ENCODE data around the gene ST3GAL3. TPM values are rescaled to one million over a fixed set of nuclear protein-coding genes. Genes with fewer than 3 reads are reported as not detected.

The ST3GAL3 gene
- total RNA-seq, 1 experiment from 2014 or later, result 26.0 TPM

GRCh38 chr1:43742026-43742425 is 34.7 kb downstream of the ST3GAL3 start:
- CTCF ChIA-PET, result interaction anchor here (0.5 kb wide), 1 partner anchor 162 kb away, joined by 3 read pairs; no protein-coding TSS in a partner anchor
- DNase-seq (ENCODE audit: low read depth, low spot score), result no peak
- Histone ChIP-seq H3K36me3 (ENCODE audit: control insufficient read depth, insufficient read depth, low read length) (0 out of 2 replicates have a peak, but pooled peaks cover 4% of the 10 kb centered on the region), H3K4me3 (ENCODE audit: low read depth in 2 of 2, low read length in 2 of 2) (no peak overlapping the region), H3K27me3 (ENCODE audit: control insufficient read depth, insufficient read depth, low read length) (no peaks in the 10 kb centered on the region), H3K9me3 (ENCODE audit: control insufficient read depth, insufficient read depth, low read depth, low read length) (no peaks in the 10 kb centered on the region), H3K27ac (ENCODE audit: low read length) (no peak overlapping the region), H3K4me1 (ENCODE audit: control insufficient read depth, insufficient read depth, low read length) (no peaks in the 10 kb centered on the region)
- TF ChIP-seq POLR2AphosphoS5 (IDR thresholded peaks at IDR 0.05; ENCODE audit: low read depth, low read length), result no peak
- no peak for TF ChIP-seq TCF7L2 (IDR thresholded peaks at IDR 0.05; ENCODE audit: low read depth, low read length)
- TF ChIP-seq SIN3A (IDR thresholded peaks at IDR 0.05; ENCODE audit: borderline replicate concordance, insufficient read depth, low read depth, low read length), result no peak
- no peak for TF ChIP-seq REST (IDR thresholded peaks at IDR 0.05; ENCODE audit: insufficient read depth in 1 of 2, low read depth in 2 of 2, low read length in 1 of 2)
- POLR2A ChIA-PET, result no interaction called here
- ATAC-seq, result no peak
- BruUV-seq (replicated peaks), result no TSS peak
- in situ Hi-C loops (cut with HindIII; ENCODE audit: low pct_unique_long_range_greater_than_20kb, low sequenced_read_pairs) (no loop called here), intact Hi-C loops (cut with micrococcal nuclease; ENCODE audit: unreplicated experiment) (no loop called here)

GRCh38 chr1:43743206-43743605 is 35.9 kb downstream of the ST3GAL3 start:
- TF ChIP-seq SIN3A (IDR thresholded peaks at IDR 0.05; ENCODE audit: borderline replicate concordance, insufficient read depth, low read depth, low read length), result no peak
- TF ChIP-seq REST (IDR thresholded peaks at IDR 0.05; ENCODE audit: insufficient read depth in 1 of 2, low read depth in 2 of 2, low read length in 1 of 2), result no peak
- no peak overlapping the region for H3K27ac ChIP-seq (ENCODE audit: low read length)
- no peaks in the 10 kb centered on the region for H3K4me1 ChIP-seq (ENCODE audit: control insufficient read depth, insufficient read depth, low read length)
- intact Hi-C loops (cut with micrococcal nuclease; ENCODE audit: unreplicated experiment) (no loop called here), in situ Hi-C loops (cut with HindIII; ENCODE audit: low pct_unique_long_range_greater_than_20kb, low sequenced_read_pairs) (no loop called here)
- CTCF ChIA-PET, result no interaction called here
- H3K27me3 ChIP-seq (ENCODE audit: control insufficient read depth, insufficient read depth, low read length), result no peaks in the 10 kb centered on the region
- H3K36me3 ChIP-seq (ENCODE audit: control insufficient read depth, insufficient read depth, low read length), result no peaks in the 10 kb centered on the region
- no peaks in the 10 kb centered on the region for H3K9me3 ChIP-seq (ENCODE audit: control insufficient read depth, insufficient read depth, low read depth, low read length)
- ATAC-seq (no peak), DNase-seq (ENCODE audit: low read depth, low spot score) (no peak)
- no TSS peak for BruUV-seq (replicated peaks)
- POLR2A ChIA-PET, result no interaction called here
- no peak overlapping the region for H3K4me3 ChIP-seq (ENCODE audit: low read depth in 2 of 2, low read length in 2 of 2)

- intact Hi-C loops (cut with micrococcal nuclease; ENCODE audit: unreplicated experiment) (no loop called here), in situ Hi-C loops (cut with HindIII; ENCODE audit: low pct_unique_long_range_greater_than_20kb, low sequenced_read_pairs) (no loop called here)
- no peak for TF ChIP-seq SIN3A (IDR thresholded peaks at IDR 0.05; ENCODE audit: borderline replicate concordance, insufficient read depth, low read depth, low read length)
- no peak for TF ChIP-seq POLR2AphosphoS5 (IDR thresholded peaks at IDR 0.05; ENCODE audit: low read depth, low read length)
- TF ChIP-seq CTCF (IDR thresholded peaks at IDR 0.05), result no peak
- no peak for TF ChIP-seq REST (IDR thresholded peaks at IDR 0.05; ENCODE audit: insufficient read depth in 1 of 2, low read depth in 2 of 2, low read length in 1 of 2)
- no peak for TF ChIP-seq TCF7L2 (IDR thresholded peaks at IDR 0.05; ENCODE audit: low read depth, low read length)
- DNase-seq (ENCODE audit: low read depth, low spot score) (no peak), ATAC-seq (no peak)
- Histone ChIP-seq H3K36me3 (ENCODE audit: control insufficient read depth, insufficient read depth, low read length) (0 out of 2 replicates have a peak, but pooled peaks cover 2% of the 10 kb centered on the region), H3K4me1 (ENCODE audit: control insufficient read depth, insufficient read depth, low read length) (no peaks in the 10 kb centered on the region), H3K27ac (ENCODE audit: low read length) (no peak overlapping the region), H3K9me3 (ENCODE audit: control insufficient read depth, insufficient read depth, low read depth, low read length) (no peaks in the 10 kb centered on the region), H3K27me3 (ENCODE audit: control insufficient read depth, insufficient read depth, low read length) (no peaks in the 10 kb centered on the region), H3K4me3 (ENCODE audit: low read depth in 2 of 2, low read length in 2 of 2) (no peak overlapping the region)
- POLR2A ChIA-PET, result no interaction called here
- CTCF ChIA-PET, result no interaction called here
- BruUV-seq (replicated peaks), result no TSS peak
Measured at GRCh38 chr1:43747736-43748135, 40.4 kb downstream of the ST3GAL3 start.
